HL-60 (cell line): ENCODE measurements around the gene OPA1.

Source experiments
- DNase-seq, 2 experiments: peaks; one replicate each; pipeline ENCODE4 v3.0.0-alpha.2; 2010 to 2020; ENCODE audit warnings: low read depth in 1 of 2, low spot score in 1 of 2
- H3K27ac ChIP-seq: fragments of 250-450 bp; sonication (Bioruptor Pico); replicated peaks from 2 replicates; pipeline ENCODE4 v1.5.1; 2020; ENCODE audit warnings: mild to moderate bottlenecking, moderate library complexity
- H3K27me3 ChIP-seq: fragments of 250-450 bp; sonication (Bioruptor Pico); 2 replicates; pipeline ENCODE4 v1.5.1; 2021; ENCODE audit warnings: mild to moderate bottlenecking, moderate library complexity; ENCODE audit not compliant: insufficient read depth, poor library complexity, severe bottlenecking
- H3K4me3 ChIP-seq: replicated peaks from 2 replicates; pipeline ENCODE4 v1.5.1; 2011; ENCODE audit warnings: mild to moderate bottlenecking, control low read depth, low read length; ENCODE audit not compliant: insufficient read depth
- GABPA ChIP-seq: IDR thresholded peaks from 2 replicates; pipeline ENCODE4 v1.6.1; 2012; ENCODE audit warnings: low read depth
- POLR2AphosphoS5 ChIP-seq: IDR thresholded peaks from 2 replicates; pipeline ENCODE4 v1.6.1; 2012; ENCODE audit warnings: low read depth
- SPI1 ChIP-seq: IDR thresholded peaks from 2 replicates; pipeline ENCODE4 v1.6.1; 2012; ENCODE audit warnings: low read depth, mild to moderate bottlenecking, borderline replicate concordance
- TF ChIP-seq, protein P1 (sequence below): IDR thresholded peaks from 2 replicates; pipeline ENCODE4 v1.6.1; 2012; ENCODE audit warnings: low read depth; ENCODE audit not compliant: insufficient replicate concordance
- TF ChIP-seq, protein P2 (sequence below): IDR thresholded peaks from one replicate; pipeline ENCODE4 v1.5.1; 2011; ENCODE audit warnings: low read length, control low read depth, inconsistent platforms; ENCODE audit not compliant: insufficient read depth

Gene OPA1

DNA sequence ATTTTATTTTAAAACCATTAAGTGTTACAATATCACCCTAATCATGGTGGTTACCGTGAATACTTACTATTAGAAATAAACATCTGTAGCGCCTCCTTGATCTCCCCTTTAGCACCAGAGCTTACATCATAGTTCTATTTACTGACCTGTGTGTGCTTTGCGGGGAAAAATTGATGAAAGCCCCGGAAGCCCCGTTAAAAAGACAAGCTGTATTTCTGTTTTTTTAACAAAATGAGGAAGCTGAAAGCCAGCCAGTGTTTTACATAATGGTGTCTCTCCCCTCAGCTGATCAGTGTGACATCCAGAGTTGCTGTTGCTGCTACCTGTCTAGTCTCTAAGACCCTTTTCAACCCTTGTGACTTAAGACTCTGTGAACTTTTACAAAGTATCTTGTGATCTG is 100.8 kb downstream of the OPA1 start:
- DNase-seq, result peak; percentile 15 to 68
- TF ChIP-seq, protein P1, sequence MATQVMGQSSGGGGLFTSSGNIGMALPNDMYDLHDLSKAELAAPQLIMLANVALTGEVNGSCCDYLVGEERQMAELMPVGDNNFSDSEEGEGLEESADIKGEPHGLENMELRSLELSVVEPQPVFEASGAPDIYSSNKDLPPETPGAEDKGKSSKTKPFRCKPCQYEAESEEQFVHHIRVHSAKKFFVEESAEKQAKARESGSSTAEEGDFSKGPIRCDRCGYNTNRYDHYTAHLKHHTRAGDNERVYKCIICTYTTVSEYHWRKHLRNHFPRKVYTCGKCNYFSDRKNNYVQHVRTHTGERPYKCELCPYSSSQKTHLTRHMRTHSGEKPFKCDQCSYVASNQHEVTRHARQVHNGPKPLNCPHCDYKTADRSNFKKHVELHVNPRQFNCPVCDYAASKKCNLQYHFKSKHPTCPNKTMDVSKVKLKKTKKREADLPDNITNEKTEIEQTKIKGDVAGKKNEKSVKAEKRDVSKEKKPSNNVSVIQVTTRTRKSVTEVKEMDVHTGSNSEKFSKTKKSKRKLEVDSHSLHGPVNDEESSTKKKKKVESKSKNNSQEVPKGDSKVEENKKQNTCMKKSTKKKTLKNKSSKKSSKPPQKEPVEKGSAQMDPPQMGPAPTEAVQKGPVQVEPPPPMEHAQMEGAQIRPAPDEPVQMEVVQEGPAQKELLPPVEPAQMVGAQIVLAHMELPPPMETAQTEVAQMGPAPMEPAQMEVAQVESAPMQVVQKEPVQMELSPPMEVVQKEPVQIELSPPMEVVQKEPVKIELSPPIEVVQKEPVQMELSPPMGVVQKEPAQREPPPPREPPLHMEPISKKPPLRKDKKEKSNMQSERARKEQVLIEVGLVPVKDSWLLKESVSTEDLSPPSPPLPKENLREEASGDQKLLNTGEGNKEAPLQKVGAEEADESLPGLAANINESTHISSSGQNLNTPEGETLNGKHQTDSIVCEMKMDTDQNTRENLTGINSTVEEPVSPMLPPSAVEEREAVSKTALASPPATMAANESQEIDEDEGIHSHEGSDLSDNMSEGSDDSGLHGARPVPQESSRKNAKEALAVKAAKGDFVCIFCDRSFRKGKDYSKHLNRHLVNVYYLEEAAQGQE, result no peak
- TF ChIP-seq SPI1, result peak; percentile 44; the same call in 1 of the 2 replicates
- TF ChIP-seq, protein P2, sequence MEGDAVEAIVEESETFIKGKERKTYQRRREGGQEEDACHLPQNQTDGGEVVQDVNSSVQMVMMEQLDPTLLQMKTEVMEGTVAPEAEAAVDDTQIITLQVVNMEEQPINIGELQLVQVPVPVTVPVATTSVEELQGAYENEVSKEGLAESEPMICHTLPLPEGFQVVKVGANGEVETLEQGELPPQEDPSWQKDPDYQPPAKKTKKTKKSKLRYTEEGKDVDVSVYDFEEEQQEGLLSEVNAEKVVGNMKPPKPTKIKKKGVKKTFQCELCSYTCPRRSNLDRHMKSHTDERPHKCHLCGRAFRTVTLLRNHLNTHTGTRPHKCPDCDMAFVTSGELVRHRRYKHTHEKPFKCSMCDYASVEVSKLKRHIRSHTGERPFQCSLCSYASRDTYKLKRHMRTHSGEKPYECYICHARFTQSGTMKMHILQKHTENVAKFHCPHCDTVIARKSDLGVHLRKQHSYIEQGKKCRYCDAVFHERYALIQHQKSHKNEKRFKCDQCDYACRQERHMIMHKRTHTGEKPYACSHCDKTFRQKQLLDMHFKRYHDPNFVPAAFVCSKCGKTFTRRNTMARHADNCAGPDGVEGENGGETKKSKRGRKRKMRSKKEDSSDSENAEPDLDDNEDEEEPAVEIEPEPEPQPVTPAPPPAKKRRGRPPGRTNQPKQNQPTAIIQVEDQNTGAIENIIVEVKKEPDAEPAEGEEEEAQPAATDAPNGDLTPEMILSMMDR, result no peak
- no peak for TF ChIP-seq POLR2AphosphoS5
- no peak for TF ChIP-seq GABPA
- Histone ChIP-seq H3K27ac (peak overlapping the region; percentile 32), H3K4me3 (no peak overlapping the region), H3K27me3 (no peaks in the 10 kb centered on the region)

DNA sequence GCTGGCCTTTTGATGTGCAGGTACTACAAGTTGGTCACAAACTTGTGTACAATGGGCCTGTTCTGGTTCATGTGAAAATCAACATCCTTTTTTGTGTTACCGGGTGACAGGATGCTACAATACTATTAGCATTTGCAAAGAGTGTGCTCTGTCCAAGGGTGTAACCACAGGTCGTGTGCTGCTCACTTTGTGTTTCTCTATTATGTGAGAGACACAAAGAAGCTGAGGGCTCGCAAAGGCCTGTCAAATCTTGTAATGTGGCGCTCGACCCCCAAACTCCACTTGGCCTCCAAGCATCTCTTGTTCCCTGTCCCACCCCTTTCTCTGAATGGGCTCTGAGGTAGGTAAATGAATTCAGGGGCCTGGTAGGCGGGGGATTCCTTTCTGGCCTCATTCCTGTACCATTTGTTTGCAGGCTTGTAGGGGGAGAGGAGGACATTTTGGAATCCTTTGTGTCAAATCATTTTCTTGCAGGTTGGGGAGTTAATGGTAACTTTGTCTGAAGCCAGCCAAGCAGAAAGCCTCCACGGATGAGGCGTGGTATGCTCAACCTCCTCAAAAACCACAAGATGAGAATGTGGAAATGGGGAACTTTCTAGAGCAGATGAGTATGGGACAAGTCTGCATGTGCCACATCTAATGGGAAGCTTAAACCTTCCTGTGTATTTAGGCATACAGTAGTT is 109.1 kb downstream of the OPA1 start:
- DNase-seq, result peak in 1 of 2 experiments; percentile 70
- Histone ChIP-seq H3K4me3 (no peak overlapping the region), H3K27ac (no peak overlapping the region), H3K27me3 (no peaks in the 10 kb centered on the region)
- TF ChIP-seq SPI1 (no peak; the same call in 1 of the 2 replicates), POLR2AphosphoS5 (0 out of 2 replicates have a peak, but pooled peaks have one; percentile 38)
- TF ChIP-seq, protein P2, result no peak

DNA sequence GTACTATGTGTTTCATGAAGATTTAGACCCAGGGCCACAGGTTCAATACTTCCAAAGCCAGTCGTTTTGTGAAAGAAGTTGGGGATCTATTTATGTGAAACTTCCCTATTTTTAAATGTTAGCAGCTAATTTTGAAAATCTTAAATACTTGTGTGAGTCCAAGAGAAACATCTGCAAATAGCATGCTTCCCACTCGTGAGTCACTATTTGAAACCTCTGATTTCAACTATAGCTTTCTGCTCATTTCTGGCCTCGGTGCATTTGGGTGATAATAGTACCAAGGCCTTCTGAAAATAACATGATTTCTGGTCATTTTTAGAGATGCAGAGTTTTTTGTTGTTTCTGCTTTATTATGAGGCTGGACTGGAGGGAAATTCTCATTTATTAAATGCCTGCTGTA is 110.0 kb downstream of the OPA1 start:
- H3K27me3 ChIP-seq, result no peaks in the 10 kb centered on the region
- no peak overlapping the region for H3K27ac ChIP-seq
- no peak overlapping the region for H3K4me3 ChIP-seq
- TF ChIP-seq, protein P2, result no peak
- TF ChIP-seq GABPA (no peak), POLR2AphosphoS5 (no peak), SPI1 (no peak)
- TF ChIP-seq, protein P1, result no peak
- no peak for DNase-seq
